HTERT RPE-1 (cell line): Measurements from ENCODE around the gene PIP4K2A.

Experiments
- in situ Hi-C: fragments of 300-500 bp; cut with MboI; formaldehyde crosslinking; loops from 4 replicates; pipeline ENCODE4 v1.14.3; 2020; ENCODE audit warnings: low sequenced_read_pairs

Gene PIP4K2A

DNA sequence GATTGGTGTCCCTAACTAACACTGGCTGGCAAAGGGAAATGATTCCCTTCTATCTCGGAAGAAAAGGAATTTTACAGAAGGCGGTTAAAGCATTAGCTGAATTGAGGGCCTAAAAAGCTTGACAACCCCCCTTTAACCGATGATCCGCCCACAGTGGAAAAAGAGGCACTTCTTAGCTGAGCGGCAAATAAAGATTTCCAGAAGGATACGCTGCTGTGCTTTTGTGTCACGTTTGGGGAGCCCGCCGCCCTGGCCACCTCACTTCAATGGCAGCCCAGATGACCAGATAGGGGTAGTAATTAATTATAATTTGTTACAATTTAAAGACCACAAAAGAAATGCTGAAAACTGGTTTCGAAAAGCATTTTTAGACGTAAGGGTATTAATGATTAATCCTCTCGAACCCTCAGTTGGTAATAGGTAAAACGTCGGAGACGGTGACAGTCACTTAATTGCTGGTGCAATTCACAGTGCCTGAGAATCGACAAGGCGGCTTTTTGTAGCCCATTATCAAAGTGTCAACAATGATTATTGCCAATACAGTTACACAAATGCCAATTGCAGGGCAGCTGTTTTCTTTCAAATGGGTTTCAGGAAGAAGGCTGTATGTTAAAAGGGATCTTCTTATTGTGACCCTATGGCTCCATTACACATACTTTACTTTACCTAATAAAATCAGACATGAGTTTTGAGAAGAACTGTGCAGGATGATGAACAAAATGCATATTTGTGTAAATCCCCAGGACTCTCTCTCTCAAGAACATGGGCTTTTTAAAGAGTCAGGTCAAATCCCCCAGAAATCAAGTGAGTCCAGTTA is 154.1 kb downstream of the PIP4K2A start:
- in situ Hi-C loops = no loop called here

DNA sequence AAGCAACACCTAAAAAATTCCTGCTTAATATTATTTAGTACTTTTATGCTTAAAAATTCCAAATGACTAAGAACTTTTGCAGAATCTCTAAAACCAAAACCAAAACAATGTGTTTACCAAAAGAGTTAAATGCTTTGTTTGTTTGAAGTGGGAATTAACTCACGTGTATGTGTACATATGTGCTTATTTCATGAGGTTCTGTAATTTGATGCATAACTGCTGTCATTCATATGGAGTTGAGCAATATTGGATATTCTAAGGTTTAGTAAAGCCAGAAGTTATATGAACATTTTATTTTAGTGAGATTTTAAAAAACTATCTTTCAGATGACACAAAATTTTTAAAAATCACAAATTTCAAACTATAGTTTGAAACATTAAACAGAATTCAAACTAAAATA is 157.1 kb downstream of the PIP4K2A start:
- in situ Hi-C loops = no loop called here

DNA sequence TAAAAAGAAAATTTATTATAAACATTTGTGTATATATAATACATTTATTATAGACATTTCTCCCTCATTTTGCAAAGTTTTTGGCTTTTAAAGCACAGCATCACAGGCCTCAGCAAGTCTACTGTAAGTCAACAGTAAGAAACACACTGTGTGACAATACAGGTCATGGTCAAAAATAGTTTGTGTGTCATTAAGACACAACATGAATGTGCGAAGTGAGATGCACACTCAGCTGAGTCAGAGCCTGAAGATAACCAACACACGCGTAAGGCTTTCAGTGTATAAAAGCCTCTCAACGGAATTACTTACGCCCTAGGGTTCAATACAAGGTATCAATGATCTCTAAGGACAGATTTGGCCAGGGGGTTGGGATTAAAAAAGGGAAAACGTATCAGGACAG is 157.6 kb downstream of the PIP4K2A start:
- in situ Hi-C loops = no loop called here

DNA sequence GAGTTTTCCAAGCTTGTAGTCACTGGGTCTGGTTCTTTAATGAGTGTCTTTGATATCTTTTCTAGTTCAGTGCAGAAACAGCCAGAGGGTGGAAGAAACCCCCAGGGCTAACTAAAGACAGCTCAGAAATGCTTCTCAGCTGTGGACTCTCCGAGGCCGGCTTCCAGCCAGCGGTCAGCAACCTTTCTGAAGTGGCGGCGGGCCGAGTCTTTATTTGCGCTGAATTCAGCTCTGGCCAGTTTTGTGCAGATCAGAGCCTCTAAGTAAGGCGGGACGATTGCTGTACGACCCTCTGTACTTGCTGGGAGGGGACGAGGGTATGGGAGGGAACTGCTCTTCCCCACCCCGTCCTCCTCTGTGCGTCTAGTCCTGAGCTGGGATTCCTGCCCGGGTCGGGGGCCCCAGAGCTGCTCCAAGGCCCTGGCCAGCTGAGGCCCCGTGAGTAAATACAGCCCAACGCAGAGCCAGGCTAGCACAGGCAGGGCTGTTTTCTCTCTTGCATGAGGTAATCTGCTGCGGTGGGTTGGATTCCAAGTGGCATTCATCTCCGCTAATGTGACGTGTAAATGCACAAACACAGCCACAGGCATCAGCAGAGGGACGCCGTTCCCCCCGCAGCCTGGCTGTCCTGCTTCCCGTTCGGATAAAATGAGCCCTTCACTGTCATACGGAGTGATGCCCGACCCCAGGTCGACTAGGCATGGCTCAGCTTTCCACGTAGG is 159.8 kb downstream of the PIP4K2A start:
- in situ Hi-C loops = no loop called here

DNA sequence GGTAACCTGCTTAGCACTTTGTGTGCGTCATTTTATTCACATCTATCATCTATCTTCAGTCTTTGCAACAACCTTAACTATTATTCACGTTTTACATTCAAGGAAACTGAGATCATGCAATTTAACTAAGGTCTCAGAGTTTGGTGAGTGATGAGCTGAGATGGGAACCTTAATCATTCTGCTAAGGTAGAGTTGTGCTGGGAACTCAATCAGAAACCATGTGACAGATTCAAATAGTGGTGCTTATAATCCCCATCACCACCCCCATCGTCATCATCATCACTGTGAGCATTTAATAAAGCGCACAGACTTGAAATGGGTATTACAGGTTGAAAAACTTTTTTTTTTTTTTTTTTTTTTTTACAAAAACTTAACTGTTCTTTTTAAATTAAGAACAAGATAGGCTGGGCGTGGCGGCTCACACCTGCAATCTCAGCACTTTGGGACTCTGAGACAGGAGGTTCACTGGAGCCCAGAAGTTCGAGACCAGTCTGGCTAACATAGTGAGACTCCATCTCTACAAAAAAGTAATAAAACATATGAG is 160.9 kb downstream of the PIP4K2A start:
- in situ Hi-C loops = no loop called here

DNA sequence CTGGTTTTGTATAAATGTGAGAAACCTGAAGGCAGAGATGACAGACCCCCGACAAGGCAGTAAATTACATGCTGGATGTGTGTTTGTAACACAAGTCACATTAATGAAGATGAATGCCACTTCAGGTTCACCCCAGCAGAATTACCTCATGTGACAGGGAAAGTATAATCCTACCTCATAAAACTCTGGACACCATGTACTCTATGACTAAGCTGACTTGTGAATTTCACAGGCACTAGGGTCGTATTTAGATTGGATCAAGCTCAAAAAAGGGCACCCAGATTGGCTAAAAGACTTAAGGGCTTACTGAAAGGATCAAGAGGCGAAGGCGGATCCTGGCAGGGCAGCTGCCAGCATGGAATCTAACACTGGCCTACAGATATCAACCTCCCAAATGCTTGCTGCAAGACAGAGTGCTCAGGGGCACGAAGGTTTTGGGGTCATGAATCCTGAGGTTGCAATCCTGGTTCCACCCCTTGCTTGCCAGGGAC is 161.4 kb downstream of the PIP4K2A start:
- in situ Hi-C loops = no loop called here

DNA sequence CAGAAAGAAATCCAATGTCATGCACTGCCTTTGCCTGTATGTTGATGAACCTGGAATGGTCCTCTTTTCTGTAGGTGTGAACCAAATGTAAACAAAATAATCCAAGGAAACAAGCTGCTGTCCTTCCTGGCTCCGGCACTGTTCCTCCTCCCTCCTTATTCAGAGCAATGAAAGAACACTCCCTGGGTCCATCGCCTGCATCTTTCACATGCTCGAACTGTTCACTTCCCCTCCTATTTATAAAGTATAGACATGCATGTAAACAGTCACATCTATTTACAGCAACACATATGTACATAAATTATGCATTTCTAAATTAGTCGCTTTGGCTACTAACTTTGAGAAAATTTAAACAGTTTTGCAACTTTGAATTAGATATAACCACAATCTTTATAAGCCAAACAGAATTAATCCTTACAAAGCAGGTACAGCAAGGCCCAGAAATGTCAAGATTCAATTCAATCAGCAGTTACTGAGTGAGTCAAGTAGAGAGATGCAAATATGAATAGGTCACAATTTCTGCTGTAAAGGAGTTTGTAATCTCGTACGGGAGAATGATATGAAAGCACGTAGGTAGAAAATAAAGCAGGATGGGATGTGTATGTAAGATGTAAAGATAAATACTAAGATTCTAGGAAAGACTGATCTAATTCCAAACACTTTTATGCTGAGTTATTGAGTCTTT is 162.6 kb downstream of the PIP4K2A start:
- in situ Hi-C loops = no loop called here

DNA sequence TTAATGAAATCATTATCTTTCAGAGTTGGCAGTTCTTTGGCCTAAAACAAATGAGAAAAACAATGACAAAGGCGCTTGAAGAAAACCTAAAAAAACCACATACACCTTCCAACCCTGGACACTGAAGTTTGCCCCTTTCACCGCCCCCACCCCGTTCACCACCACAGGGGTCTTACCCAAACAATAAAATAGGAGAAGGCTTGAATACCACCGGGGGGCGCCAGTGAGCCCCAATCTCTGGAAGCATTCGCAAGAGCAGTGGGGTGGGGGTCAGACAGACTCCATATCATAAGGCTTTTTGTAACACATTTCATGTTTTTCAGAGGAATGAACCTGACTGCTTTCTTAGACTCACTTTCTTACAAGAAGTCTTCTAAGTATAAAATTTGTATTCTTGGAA is 163.6 kb downstream of the PIP4K2A start:
- in situ Hi-C loops = no loop called here

DNA sequence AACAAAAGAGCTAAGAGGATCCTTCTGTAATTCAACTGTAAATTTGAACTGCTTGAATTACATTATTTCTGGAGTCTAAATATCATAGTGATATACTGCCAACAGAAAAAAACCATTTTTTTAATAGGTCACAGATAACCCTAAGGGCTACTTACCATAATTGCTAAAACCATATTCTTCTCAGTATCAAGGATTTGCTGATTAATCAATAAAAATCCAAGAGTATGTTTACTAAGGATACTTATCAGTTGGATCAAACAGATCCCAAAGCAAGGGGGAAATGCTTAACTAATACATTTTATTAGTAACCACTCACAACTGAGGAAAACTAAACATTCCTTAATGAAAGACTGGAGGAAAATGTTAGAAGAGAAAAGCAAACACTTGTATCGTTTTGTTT is 166.0 kb downstream of the PIP4K2A start:
- in situ Hi-C loops = no loop called here

DNA sequence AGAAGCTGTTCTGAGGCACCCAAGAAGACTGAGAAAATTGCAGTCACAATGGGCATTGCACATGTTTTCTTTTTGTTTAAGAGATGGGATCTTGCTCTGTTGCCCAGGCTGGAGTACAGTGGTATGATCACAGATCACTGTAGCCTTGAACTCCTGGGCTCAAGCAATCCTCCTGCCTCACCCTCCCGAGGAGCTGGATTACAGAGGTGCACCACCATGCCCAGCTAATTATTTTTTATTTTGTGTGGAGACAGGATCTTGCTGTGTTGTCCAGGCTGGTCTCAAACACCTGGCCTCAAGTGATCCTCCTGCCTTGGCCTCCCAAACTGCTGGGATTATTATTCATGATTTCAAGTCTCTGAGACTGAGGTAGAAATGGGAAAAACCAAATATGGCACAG is 168.7 kb downstream of the PIP4K2A start:
- in situ Hi-C loops = no loop called here

DNA sequence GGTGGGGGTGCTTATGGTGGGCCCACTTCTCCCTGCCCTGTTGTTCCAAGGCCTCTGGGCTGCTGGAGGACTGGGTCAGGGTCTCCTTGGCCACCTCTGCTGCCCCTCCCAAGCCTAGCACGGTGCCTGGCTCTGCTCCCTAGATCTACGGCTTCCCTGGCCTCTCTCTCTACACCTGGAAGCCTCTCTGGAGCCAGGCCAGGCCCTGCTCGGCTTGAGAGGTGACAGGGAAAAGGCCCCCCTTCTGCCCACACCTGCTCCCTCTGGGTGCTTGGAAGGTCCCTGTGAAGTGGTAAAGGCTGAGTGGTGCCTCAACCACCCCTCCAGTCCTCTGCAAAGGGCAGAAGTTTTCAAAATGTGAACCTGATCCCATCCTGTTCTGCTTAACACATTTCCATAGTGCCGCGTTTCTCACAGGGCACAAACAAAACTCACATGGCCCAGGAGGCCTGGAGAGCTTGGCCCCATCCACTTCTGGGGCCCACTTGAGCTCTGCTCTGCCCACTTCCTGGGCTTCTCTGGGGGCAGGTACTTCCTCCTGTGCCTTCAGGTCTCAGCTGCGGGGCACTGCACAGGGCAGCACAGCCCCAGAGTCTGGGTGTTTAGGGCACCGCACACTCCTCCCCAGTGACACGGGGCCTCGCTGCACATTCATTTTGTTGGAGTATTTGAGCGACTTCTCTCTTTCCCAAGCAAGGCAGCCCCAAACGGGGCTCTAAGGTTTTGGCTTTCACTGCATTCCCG is 169.9 kb downstream of the PIP4K2A start:
- in situ Hi-C loops = no loop called here

DNA sequence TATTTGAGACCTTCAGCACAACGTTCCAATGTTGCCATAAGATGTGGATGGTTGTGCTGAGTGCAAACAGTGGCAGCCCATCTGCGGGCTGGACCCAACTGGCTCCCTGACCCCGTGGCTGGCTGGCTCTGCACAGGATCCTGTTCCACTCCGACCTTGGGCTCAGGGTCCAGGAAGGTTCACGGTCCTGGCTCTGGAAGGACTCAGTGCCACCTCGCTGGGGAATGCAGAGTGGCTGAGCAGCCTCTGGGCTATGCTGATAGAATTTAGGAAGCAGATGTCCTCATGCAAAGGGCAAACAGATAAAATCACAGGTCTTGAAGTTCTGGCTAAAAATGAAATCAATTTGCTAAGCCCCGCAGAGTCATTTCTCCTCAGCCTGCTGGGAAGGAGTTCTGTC is 171.6 kb downstream of the PIP4K2A start:
- in situ Hi-C loops = no loop called here

DNA sequence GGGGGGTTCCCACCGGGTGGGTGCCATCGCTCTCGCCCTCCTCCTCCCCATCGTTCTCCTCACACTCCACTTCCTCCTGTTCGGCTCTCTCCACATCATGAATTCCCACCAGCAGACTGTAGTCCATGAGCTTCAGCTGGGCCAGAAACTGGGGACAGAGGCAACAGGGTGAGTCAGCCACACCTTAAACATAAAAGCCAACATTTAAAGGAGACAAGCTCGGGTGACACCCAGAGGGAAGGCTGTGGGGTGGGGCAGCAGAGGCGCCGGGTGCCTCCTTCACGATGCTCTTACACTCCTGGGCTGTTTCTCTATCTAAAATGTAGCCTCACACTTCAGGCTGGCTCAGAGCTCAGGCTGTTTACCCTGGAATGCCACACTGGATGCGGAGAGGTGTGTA is 172.5 kb downstream of the PIP4K2A start:
- in situ Hi-C loops = no loop called here

DNA sequence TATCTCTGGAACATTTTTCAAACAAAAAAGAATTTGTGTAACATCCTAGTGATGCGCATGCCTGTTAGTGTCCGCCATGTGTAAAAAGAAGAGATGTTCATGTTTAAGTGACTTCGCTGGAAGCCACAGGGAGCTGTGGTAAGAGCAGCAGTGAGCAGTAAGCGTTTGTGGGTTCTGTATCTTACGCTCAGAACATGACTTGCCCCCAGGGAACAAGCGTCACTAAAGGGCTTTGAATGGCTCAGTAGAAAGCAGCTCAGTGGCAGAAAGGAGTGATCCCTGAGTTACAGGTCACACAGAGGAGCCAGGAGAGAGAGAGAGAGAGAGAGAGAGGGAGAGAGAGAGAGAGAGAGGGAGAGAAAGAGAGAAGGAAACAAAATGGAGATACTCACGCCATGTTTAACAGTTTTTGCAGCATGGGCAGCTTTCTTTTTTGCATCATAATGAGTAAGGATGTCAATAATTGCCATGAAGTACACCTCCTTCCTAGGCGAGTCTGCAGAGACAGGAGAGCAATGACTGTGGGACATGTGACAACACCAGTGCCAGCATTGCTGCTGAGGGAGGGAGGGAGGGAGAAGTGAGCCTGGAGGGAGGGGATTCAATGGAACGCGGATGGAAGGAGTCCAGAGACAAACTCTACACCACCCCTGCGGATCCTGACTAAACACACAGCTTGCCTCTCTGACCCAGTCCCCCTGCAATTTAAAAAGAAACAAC is 174.6 kb downstream of the PIP4K2A start:
- in situ Hi-C loops = no loop called here

DNA sequence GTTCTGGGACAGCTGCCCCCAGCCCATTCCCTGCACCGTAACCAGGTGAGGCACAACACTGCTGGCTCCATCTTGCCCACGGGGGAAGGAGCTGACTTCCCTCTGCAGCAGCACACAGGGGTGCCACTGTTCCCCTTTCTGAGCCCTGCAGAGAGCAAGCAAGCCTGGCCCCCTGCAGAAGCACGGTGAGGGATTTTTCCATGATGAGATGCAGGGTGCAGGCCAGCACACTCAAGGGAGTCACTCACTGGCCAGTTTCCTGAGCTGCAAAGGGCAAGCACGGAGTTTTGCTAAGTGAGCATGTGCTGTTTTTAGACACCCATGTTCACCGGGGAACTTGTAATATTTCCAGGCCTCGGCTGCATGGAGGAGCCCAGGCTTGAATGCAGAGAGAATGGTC is 176.6 kb downstream of the PIP4K2A start:
- in situ Hi-C loops = no loop called here

DNA sequence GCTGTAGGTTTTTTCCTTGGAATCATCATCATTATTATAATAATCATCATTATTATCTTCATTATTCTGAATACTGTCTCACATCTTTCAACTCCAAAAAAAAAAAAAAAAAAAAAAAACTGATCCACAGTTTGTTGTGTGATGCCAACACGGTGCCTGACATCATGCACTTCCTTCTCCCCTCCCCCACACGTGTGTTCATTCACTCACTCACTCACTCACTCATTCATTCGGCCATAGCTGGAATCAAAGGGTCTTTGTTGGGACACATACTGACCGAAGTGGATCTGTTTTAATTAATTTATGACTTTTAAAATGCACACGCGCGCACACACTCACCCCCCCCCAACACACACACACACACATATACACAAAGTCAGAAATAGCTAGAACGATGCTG is 177.8 kb downstream of the PIP4K2A start:
- in situ Hi-C loops = no loop called here

DNA sequence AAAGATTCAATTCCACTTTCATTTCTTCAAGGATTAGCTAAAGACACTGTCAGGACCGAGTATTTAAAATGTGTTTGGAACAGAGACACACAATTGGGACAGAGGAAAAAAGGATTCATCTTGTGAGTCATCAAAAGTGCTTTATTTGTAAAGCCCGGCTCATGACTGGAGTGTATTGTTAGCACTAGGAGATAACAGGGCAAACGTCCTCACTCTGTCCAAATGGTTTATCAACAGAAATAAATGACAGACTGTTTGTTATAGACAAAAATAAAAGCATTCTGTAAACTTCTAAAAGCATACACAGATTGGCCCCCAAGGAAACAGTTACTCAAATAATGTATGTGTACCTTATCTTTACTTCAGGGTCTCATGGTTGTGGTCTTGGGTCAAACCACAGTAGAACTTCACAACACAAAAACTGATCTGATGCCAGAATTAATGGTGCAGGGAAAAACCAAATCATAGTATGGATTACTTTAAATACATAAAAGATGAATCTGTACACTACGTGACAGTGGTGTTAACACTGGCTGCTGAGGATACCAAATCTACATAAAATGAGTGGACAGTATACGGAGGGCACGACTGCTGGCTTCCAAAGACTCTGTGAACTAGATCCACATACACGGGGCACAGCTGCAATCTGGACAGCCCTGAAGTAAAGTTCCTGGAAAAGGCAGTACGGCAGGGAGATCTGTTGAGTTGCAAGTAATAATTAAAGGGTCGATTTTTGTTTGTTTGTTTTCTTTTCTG is 179.4 kb downstream of the PIP4K2A start:
- in situ Hi-C loops = no loop called here

DNA sequence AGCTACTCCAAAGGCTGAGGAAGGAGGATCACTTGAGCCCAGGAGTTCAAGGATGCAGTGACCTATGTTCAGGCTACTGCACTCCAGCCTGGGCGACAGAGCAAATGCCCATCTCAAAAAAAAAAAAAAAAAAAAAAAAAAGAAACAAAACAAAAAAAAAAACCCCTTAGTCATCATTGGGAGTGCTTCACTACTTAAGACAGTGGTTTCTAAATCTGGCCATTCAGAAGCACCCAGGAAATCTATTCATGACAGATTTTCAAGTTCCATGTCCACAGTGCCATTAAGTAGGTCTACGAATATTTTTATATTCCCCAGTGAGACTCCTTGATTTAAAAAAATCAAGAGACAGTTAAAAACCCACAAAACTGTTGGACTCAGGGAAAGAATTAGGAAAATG is 182.9 kb downstream of the PIP4K2A start:
- in situ Hi-C loops = no loop called here

DNA sequence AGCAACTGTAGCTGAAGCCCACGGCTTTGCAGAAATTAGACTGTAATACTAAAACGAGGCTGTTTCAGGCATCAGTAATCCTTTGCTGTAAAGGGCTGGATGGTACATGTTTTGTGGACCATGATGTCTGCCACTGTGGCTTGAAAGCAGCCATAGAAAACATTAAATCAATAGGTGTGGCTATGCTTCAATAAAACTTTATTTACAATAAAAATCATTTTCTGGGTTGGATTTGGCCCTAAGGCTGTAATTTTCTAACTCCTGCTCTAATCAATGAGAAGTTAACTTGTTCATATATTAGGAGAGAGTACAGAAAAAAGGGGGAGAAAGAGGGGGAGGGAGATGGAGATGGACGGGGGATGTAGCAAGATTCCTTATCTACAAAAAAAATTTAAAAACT is 183.4 kb downstream of the PIP4K2A start:
- in situ Hi-C loops = no loop called here
